SK-N-SH (cell line): ENCODE results near the gene BTBD6. TPM values are rescaled to one million over a fixed set of nuclear protein-coding genes. Genes with fewer than 3 reads are reported as not detected.

ENCODE experiments used
- CTCF ChIA-PET: fragments of 300-600, 350-600 bp; formaldehyde crosslinking; extraction: SDS; loops from one replicate; lab custom pipeline; 2021; lab: Yijun Ruan, JAX
- POLR2A ChIA-PET: fragments of 350-600 bp; sonication (Branson Sonifier 250); formaldehyde crosslinking; extraction: SDS; loops from one replicate; lab custom pipeline; 2020; ENCODE audit warnings: antibody characterized with exemption, inconsistent platforms; lab: Yijun Ruan, JAX
- DNase-seq: peaks from one replicate; pipeline ENCODE4 v3.0.0; 2012
- H2AFZ ChIP-seq: fragments of 200-600 bp; sonication (generic); 2 replicates; pipeline ENCODE4 v1.8.1; 2016; ENCODE audit warnings: antibody characterized with exemption, mild to moderate bottlenecking, low read depth
- H3F3A ChIP-seq: fragments of 200-600 bp; sonication (generic); replicated peaks from 2 replicates; pipeline ENCODE3; 2016; ENCODE audit warnings: antibody characterized with exemption, mild to moderate bottlenecking; ENCODE audit not compliant: insufficient read depth
- H3K27ac ChIP-seq, 2 experiments: fragments of 200-500 bp in 1 of 2; fragments of 200-600 bp in 1 of 2; sonication (Bioruptor generic) in 1 of 2; sonication (generic), shearing (Covaris generic) in 1 of 2; 2 replicates each; pipeline versions ENCODE4 v1.5.1 to v1.6.1; 2014 to 2016; ENCODE audit warnings: low read depth in 2 of 2, inconsistent platforms in 1 of 2, low read length in 1 of 2, mild to moderate bottlenecking in 1 of 2, mixed read lengths in 1 of 2
- H3K27me3 ChIP-seq: fragments of 200-600 bp; sonication (generic), shearing (Covaris generic); 2 replicates; pipeline ENCODE4 v1.6.1; 2016; ENCODE audit warnings: mixed run types; ENCODE audit not compliant: insufficient read depth
- H3K36me3 ChIP-seq, 2 experiments: fragments of 200-500 bp in 1 of 2; fragments of 200-600 bp in 1 of 2; sonication (Bioruptor generic) in 1 of 2; sonication (generic) in 1 of 2; replicated peaks in 1 of 2; 2 replicates each; pipeline versions ENCODE3 to v1.5.1; 2014 to 2016; ENCODE audit warnings: low read length in 1 of 2, mild to moderate bottlenecking in 1 of 2; ENCODE audit not compliant: insufficient read depth in 2 of 2, control insufficient read depth in 1 of 2
- H3K4me1 ChIP-seq, 2 experiments: fragments of 200-500 bp in 1 of 2; fragments of 200-600 bp in 1 of 2; sonication (Bioruptor generic) in 1 of 2; sonication (generic), shearing (Covaris generic) in 1 of 2; 2 replicates each; pipeline versions ENCODE4 v1.5.1 to v1.6.1; 2014 to 2016; ENCODE audit warnings: low read depth in 1 of 2, low read length in 1 of 2, mixed run types in 1 of 2; ENCODE audit not compliant: insufficient read depth in 2 of 2, control insufficient read depth in 1 of 2
- H3K4me2 ChIP-seq: fragments of 200-600 bp; sonication (generic), shearing (Covaris generic); 2 replicates; pipeline ENCODE4 v1.6.1; 2017; ENCODE audit warnings: mixed run types
- H3K4me3 ChIP-seq, 2 experiments: fragments of 200-500 bp in 1 of 2; fragments of 200-600 bp in 1 of 2; sonication (Bioruptor generic) in 1 of 2; sonication (generic), shearing (Covaris generic) in 1 of 2; 2 replicates each; pipeline versions ENCODE4 v1.5.1 to v1.8.1; 2014 to 2016; ENCODE audit warnings: low read depth in 2 of 2, inconsistent platforms in 1 of 2, low read length in 1 of 2, mild to moderate bottlenecking in 1 of 2, mixed read lengths in 1 of 2, moderate library complexity in 1 of 2
- H3K79me2 ChIP-seq: fragments of 200-600 bp; sonication (generic); 2 replicates; pipeline ENCODE4 v1.8.1; 2017; ENCODE audit warnings: mild to moderate bottlenecking; ENCODE audit not compliant: insufficient read depth
- H3K9ac ChIP-seq: fragments of 200-600 bp; sonication (generic); 2 replicates; pipeline ENCODE4 v1.6.1; 2017; ENCODE audit warnings: mixed run types
- H3K9me2 ChIP-seq: fragments of 200-600 bp; sonication (generic); 2 replicates; pipeline ENCODE4 v1.6.1; 2017; ENCODE audit warnings: mixed run types
- H3K9me3 ChIP-seq: fragments of 200-600 bp; sonication (generic); 2 replicates; pipeline ENCODE4 v1.6.1; 2017; ENCODE audit warnings: mixed run types, mild to moderate bottlenecking, moderate library complexity
- H4K20me1 ChIP-seq: fragments of 200-600 bp; sonication (generic); 2 replicates; pipeline ENCODE4 v1.6.1; 2017; ENCODE audit warnings: mild to moderate bottlenecking, mixed run types; ENCODE audit not compliant: insufficient read depth
- CHD2 ChIP-seq: fragments of 150-350 bp; IDR thresholded peaks from 2 replicates; pipeline ENCODE4 v1.6.1; 2018; ENCODE audit warnings: low read length; ENCODE audit not compliant: partially characterized antibody
- EP300 ChIP-seq, 2 experiments: IDR thresholded peaks; 2 replicates each; pipeline versions ENCODE4 v1.4.0 to v1.6.1; 2012; ENCODE audit warnings: borderline replicate concordance in 1 of 2, low read depth in 1 of 2, low read length in 1 of 2
- FOSL2 ChIP-seq: IDR thresholded peaks from 2 replicates; pipeline ENCODE4 v1.4.0; 2012; ENCODE audit warnings: low read depth, mild to moderate bottlenecking, moderate library complexity, borderline replicate concordance
- FOXJ3 ChIP-seq: sonication (generic); formaldehyde crosslinking; IDR thresholded peaks from 2 replicates; pipeline ENCODE4 v1.5.1; 2020; ENCODE audit warnings: mild to moderate bottlenecking, missing genetic modification reagents
- GATA2 ChIP-seq: sonication (generic); formaldehyde crosslinking; IDR thresholded peaks from 2 replicates; pipeline ENCODE4 v1.5.0; 2020; ENCODE audit warnings: mild to moderate bottlenecking, missing genetic modification reagents
- IRF3 ChIP-seq: fragments of 150-350 bp; IDR thresholded peaks from 2 replicates; pipeline ENCODE4 v1.6.1; 2016; ENCODE audit warnings: mild to moderate bottlenecking, low read depth, low read length
- MEF2A ChIP-seq: IDR thresholded peaks from 2 replicates; pipeline ENCODE4 v1.4.0; 2012; ENCODE audit warnings: low read depth, borderline replicate concordance
- MXI1 ChIP-seq: IDR thresholded peaks from 2 replicates; pipeline ENCODE4 v1.6.1; 2012; ENCODE audit warnings: mild to moderate bottlenecking, low read depth, low read length, improper control_type of control experiment
- NFIC ChIP-seq: IDR thresholded peaks from 2 replicates; pipeline ENCODE4 v1.4.0; 2012; ENCODE audit warnings: borderline replicate concordance
- RAD21 ChIP-seq: IDR thresholded peaks from 2 replicates; pipeline ENCODE4 v1.6.1; 2012; ENCODE audit warnings: mild to moderate bottlenecking, low read length
- RCOR1 ChIP-seq: fragments of 150-350 bp; IDR thresholded peaks from 2 replicates; pipeline ENCODE4 v1.6.1; 2017; ENCODE audit warnings: antibody characterized with exemption, low read length
- RFX5 ChIP-seq: IDR thresholded peaks from 2 replicates; pipeline ENCODE4 v1.6.1; 2012; ENCODE audit warnings: mild to moderate bottlenecking, improper control_type of control experiment, low read length
- RXRA ChIP-seq: IDR thresholded peaks from 2 replicates; pipeline ENCODE4 v1.4.0; 2012; ENCODE audit warnings: low read depth, mild to moderate bottlenecking, borderline replicate concordance
- SIN3A ChIP-seq: IDR thresholded peaks from 2 replicates; pipeline ENCODE4 v1.6.1; 2012; ENCODE audit warnings: low read depth, mild to moderate bottlenecking, low read length, moderate library complexity, borderline replicate concordance
- SMC3 ChIP-seq: IDR thresholded peaks from 2 replicates; pipeline ENCODE4 v1.6.1; 2012; ENCODE audit warnings: low read depth, low read length, improper control_type of control experiment
- TAF1 ChIP-seq: IDR thresholded peaks from 2 replicates; pipeline ENCODE4 v1.6.1; 2012; ENCODE audit warnings: low read depth, mild to moderate bottlenecking, low read length, moderate library complexity, borderline replicate concordance
- TCF12 ChIP-seq: IDR thresholded peaks from 2 replicates; pipeline ENCODE4 v1.4.0; 2012
- USF1 ChIP-seq: IDR thresholded peaks from 2 replicates; pipeline ENCODE4 v1.4.0; 2012; ENCODE audit warnings: low read depth, borderline replicate concordance
- USF2 ChIP-seq: fragments of 150-350 bp; IDR thresholded peaks from 2 replicates; pipeline ENCODE4 v1.6.1; 2017; ENCODE audit warnings: antibody characterized with exemption, low read length, low read depth, borderline replicate concordance
- YY1 ChIP-seq: IDR thresholded peaks from 2 replicates; pipeline ENCODE4 v1.4.0; 2012; ENCODE audit warnings: low read depth, mild to moderate bottlenecking
- WGBS: methylation state at CpG from one replicate; pipeline ENCODE4 v1.1.6; 2017; ENCODE audit warnings: low lambda C conversion rate; 5-methylcytosine and 5-hydroxymethylcytosine counted together
- polyA plus RNA-seq, 3 experiments: library from polyadenylated mRNA; depleted of rRNA; stranded (reverse); fragments of >200 nt; gene quantifications; 2 replicates each; pipeline ENCODE4 v1.2.3, GENCODE V29; 2012

Gene BTBD6
- polyA plus RNA-seq, 1 of the 3 experiments (the other 2 are of a cell fraction), result 20.9 TPM

- H3K4me2 ChIP-seq, result no peak overlapping the region
- H3K36me3 ChIP-seq, result peaks cover 0 to 14% of the 10 kb centered on the region in 2 experiments
- H3K4me3 ChIP-seq, result no peak overlapping the region
- no peaks in the 10 kb centered on the region for H3K79me2 ChIP-seq
- H3K9ac ChIP-seq, result no peak overlapping the region
- no peaks in the 10 kb centered on the region for H3K9me3 ChIP-seq
- H3F3A ChIP-seq, result no peaks in the 10 kb centered on the region
- POLR2A ChIA-PET, result interaction anchor here (0.7 kb wide), 1 partner anchor 80 kb away, joined by 3 read pairs; no protein-coding TSS in a partner anchor
- peaks cover 0 to 98% of the 10 kb centered on the region in 2 experiments; a peak in 1 of 4 replicates for H3K4me1 ChIP-seq
- 84% methylated on average over 4 of the region's 8 CpGs for WGBS
- H2AFZ ChIP-seq, result no peak overlapping the region
- peak; percentile 89 for DNase-seq
- no peaks in the 10 kb centered on the region for H3K27me3 ChIP-seq
- CTCF ChIA-PET, result interaction anchor here (0.9 to 1.8 kb wide), 7 partner anchors 8 to 272 kb away, joined by 3 to 5 read pairs (median 3); partner anchors contain the start of gene BTBD6
- H3K27ac ChIP-seq, result peak overlapping the region in 1 of 2 experiments; percentile 87; a peak in 2 of 4 replicates
- no peak for TF ChIP-seq USF1
- TF ChIP-seq CHD2, result peak; percentile 34
- no peak for TF ChIP-seq FOSL2
- peak; percentile 13; the same call in 1 of the 2 replicates for TF ChIP-seq MXI1
- no peak for TF ChIP-seq RXRA
- peak; percentile 31; the same call in 1 of the 2 replicates for TF ChIP-seq RCOR1
- peak; percentile 60; the same call in 1 of the 2 replicates for TF ChIP-seq FOXJ3 (CRISPR knock-in tag)
- TF ChIP-seq EP300 (IDR thresholded peaks at IDR 0.05; ENCODE audit: borderline replicate concordance in 1 of 2, low read depth in 1 of 2, low read length in 1 of 2), result peak in 1 of 2 experiments; percentile 73; a peak in 1 of 4 replicates
- TF ChIP-seq TAF1, result no peak
- TF ChIP-seq GATA2 (CRISPR knock-in tag), result no peak
- TF ChIP-seq TCF12, result no peak
- no peaks in the 10 kb centered on the region for H4K20me1 ChIP-seq
- H3K9me2 ChIP-seq, result no peaks in the 10 kb centered on the region
Measured at GRCh38 chr14:105209091-105209490, 39.2 kb upstream of the BTBD6 start.

- Histone ChIP-seq H3K36me3 (peaks cover 0 to 14% of the 10 kb centered on the region in 2 experiments), H3K9me2 (no peaks in the 10 kb centered on the region), H3K4me3 (no peak overlapping the region), H3F3A (no peaks in the 10 kb centered on the region), H3K27ac (peak overlapping the region in 1 of 2 experiments; percentile 87; a peak in 2 of 4 replicates), H3K4me1 (peaks cover 0 to 97% of the 10 kb centered on the region in 2 experiments; a peak in 1 of 4 replicates), H3K9me3 (no peaks in the 10 kb centered on the region), H3K9ac (no peak overlapping the region)
- TF ChIP-seq NFIC, result no peak
- TF ChIP-seq RXRA, result no peak
- no peak for TF ChIP-seq GATA2 (CRISPR knock-in tag)
- TF ChIP-seq FOXJ3 (CRISPR knock-in tag), result no peak
- no peak for TF ChIP-seq SIN3A
- TF ChIP-seq IRF3, result no peak
- TF ChIP-seq USF2, result no peak
- no peak for TF ChIP-seq RFX5
- no peak for TF ChIP-seq YY1
- TF ChIP-seq MEF2A, result no peak
- TF ChIP-seq FOSL2, result no peak
- TF ChIP-seq CHD2, result no peak
- TF ChIP-seq RAD21, result no peak
- TF ChIP-seq SMC3, result no peak
- TF ChIP-seq TAF1, result no peak
- TF ChIP-seq, all 33 proteins: peak for 0
- Histone ChIP-seq H3K79me2 (no peaks in the 10 kb centered on the region), H3K27me3 (no peaks in the 10 kb centered on the region), H2AFZ (no peak overlapping the region), H4K20me1 (no peaks in the 10 kb centered on the region), H3K4me2 (no peak overlapping the region)
- POLR2A ChIA-PET, result interaction anchor here (0.7 kb wide), 1 partner anchor 79 kb away, joined by 3 read pairs; no protein-coding TSS in a partner anchor
- no peak for DNase-seq
- WGBS, result 76% methylated on average over 5 of the region's 16 CpGs
- CTCF ChIA-PET, result interaction anchor here (0.9 to 1.8 kb wide), 6 partner anchors 8 to 271 kb away, joined by 3 to 5 read pairs (median 4); partner anchors contain the start of gene BTBD6
Measured at GRCh38 chr14:105209646-105210045, 38.7 kb upstream of the BTBD6 start.
